GM06990 (cell line): Measurements from ENCODE around the gene AEBP1.

ENCODE experiments used
- DNase-seq: peaks from one replicate; pipeline ENCODE4 v3.0.0-alpha.2; 2011; ENCODE audit not compliant: insufficient read length; ENCODE audit errors: extremely low read depth
- H3K27me3 ChIP-seq: replicated peaks from 2 replicates; pipeline ENCODE4 v1.6.0; 2011; ENCODE audit warnings: low read length; ENCODE audit not compliant: control insufficient read depth, insufficient read depth
- H3K36me3 ChIP-seq: 2 replicates; pipeline ENCODE4 v1.5.1; 2011; ENCODE audit warnings: low read length; ENCODE audit not compliant: control insufficient read depth, insufficient read depth
- H3K4me3 ChIP-seq: replicated peaks from 2 replicates; pipeline ENCODE4 v1.5.1; 2011; ENCODE audit warnings: low read depth, mild to moderate bottlenecking, control low read depth, low read length
- CTCF ChIP-seq: IDR thresholded peaks from 2 replicates; pipeline ENCODE4 v1.5.1; 2011; ENCODE audit warnings: low read length, control low read depth, mild to moderate bottlenecking, inconsistent platforms; ENCODE audit not compliant: insufficient read depth, poor library complexity, severe bottlenecking

The AEBP1 gene

GRCh38 chr7:44104860-44105771 is 971 bp downstream of the AEBP1 start:
- TF ChIP-seq CTCF, result no peak
- Histone ChIP-seq H3K27me3 (peaks cover 4% of the 10 kb centered on the region), H3K36me3 (no peaks in the 10 kb centered on the region), H3K4me3 (no peak overlapping the region)
- no peak for DNase-seq

GRCh38 chr7:44105832-44106231 is 1.7 kb downstream of the AEBP1 start:
- H3K4me3 ChIP-seq, result no peak overlapping the region
- TF ChIP-seq CTCF, result no peak
- DNase-seq, result no peak
- H3K27me3 ChIP-seq, result peaks cover 4% of the 10 kb centered on the region
- no peaks in the 10 kb centered on the region for H3K36me3 ChIP-seq

DNA sequence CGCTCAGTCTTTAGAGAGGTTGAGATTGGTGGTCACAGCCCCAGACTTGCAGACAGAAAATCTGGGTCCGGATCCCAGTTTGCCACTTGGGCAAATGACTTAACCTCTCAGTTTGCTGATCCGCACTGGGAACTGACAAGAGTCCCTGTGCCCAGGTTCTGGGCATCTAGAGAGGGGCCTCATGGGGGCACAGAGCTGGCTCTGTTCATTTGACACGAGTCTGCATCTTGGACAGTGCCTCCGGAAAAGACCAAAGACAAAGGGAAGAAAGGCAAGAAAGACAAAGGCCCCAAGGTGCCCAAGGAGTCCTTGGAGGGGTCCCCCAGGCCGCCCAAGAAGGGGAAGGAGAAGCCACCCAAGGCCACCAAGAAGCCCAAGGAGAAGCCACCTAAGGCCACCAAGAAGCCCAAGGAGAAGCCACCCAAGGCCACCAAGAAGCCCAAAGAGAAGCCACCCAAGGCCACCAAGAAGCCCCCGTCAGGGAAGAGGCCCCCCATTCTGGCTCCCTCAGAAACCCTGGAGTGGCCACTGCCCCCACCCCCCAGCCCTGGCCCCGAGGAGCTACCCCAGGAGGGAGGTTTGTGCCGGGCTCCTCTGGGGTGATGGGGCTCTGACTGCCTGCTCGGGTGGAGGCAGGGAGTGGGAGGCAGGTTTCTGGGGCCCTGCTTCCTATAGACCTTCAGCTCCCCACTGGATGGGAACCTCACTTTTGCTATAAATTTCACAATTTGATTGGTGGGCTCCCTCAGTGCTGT is 2.3 kb downstream of the AEBP1 start:
- TF ChIP-seq CTCF, result no peak
- peaks cover 4% of the 10 kb centered on the region for H3K27me3 ChIP-seq
- no peak overlapping the region for H3K4me3 ChIP-seq
- H3K36me3 ChIP-seq, result no peaks in the 10 kb centered on the region
- no peak for DNase-seq

- Histone ChIP-seq H3K27me3 (peaks cover 4% of the 10 kb centered on the region), H3K4me3 (no peak overlapping the region), H3K36me3 (no peaks in the 10 kb centered on the region)
- DNase-seq, result no peak
- TF ChIP-seq CTCF, result no peak
Measured at GRCh38 chr7:44107116-44107960, 3.2 kb downstream of the AEBP1 start.

- H3K4me3 ChIP-seq, result no peak overlapping the region
- H3K27me3 ChIP-seq, result peaks cover 2% of the 10 kb centered on the region
- no peaks in the 10 kb centered on the region for H3K36me3 ChIP-seq
- no peak for TF ChIP-seq CTCF
- no peak for DNase-seq
Measured at GRCh38 chr7:44107961-44108767, 4.0 kb downstream of the AEBP1 start.
